Measurements from ENCODE around the gene RCN2. TPM values are rescaled to one million over a fixed set of nuclear protein-coding genes. Genes with fewer than 3 reads are reported as not detected.

The RCN2 gene
- total and polyA plus RNA-seq, 2 experiments from 2014 or later, result 96.7 to 178 TPM

DNA sequence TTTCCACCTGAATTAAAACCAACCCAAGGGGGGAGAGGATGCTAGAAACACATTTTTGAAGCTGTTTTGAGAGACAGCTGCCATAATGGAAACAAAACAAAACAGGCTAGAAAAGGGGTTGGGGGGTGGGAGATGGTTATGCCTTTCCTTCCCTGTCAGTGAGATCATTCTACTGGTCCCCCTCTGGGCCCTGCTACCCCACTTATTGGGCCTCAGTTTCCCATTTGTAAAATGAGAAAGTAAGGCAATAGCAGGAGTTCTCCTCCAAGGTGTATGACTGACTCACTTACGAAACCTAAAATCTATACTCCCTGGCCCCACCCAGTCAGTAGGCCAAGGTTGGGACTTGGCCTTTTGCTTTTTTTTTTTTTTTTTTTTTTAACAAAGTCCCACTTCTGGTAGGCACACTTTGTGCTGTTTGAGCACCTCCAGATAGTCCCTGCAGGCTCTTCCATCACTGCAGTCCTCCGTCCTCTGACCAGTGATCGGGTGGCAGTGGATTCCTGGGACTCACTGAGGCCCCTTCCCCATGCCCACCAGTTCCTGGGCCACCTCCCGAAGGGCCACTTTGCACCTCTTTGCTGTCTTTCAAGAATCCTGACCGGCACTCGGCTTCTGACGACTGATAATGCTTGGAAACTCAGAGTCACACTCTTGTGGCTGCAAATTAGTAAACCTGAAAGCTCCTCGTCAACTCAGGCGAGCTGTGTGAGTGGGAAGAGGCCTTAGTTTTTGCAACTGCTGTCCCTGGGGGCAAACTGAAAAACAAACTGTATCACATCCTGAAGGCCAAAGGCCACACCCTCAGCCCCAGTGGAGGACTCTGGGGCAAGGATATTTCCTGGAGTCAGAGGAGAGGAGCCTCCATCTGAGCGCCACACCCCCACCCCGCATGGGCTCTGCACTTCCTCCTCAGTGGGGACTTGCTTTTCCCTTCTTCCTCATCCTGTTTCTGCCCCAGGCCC, 56.6 kb downstream of the RCN2 start:
- Histone ChIP-seq H3K4me1 (ENCODE audit: insufficient read depth) (no peaks in the 10 kb centered on the region), H3K27me3 (replicated peaks; ENCODE audit: insufficient read depth) (no peaks in the 10 kb centered on the region), H3K9ac (no peak overlapping the region), H3K9me3 (ENCODE audit: low read depth) (no peaks in the 10 kb centered on the region), H4K20me1 (ENCODE audit: insufficient read depth) (no peaks in the 10 kb centered on the region), H3F3A (ENCODE audit: insufficient read depth) (no peaks in the 10 kb centered on the region), H3K4me2 (ENCODE audit: unreplicated experiment) (no peak overlapping the region), H3K36me3 (ENCODE audit: low read depth) (no peaks in the 10 kb centered on the region), H2AFZ (no peak overlapping the region), H3K9me2 (ENCODE audit: insufficient read depth) (no peaks in the 10 kb centered on the region), H3K4me3 (no peak overlapping the region), H3K27ac (no peak overlapping the region), H3K79me2 (ENCODE audit: insufficient read depth) (no peaks in the 10 kb centered on the region)
- TF ChIP-seq EZH2 (IDR thresholded peaks at IDR 0.05; ENCODE audit: insufficient read depth, poor library complexity, severe bottlenecking) (no peak), EZH2phosphoT487 (IDR thresholded peaks at IDR 0.05; ENCODE audit: insufficient read depth, low read depth) (no peak)
- no peak for DNase-seq
- in situ Hi-C loops (cut with MboI), result no loop called here
- 74 to 75% methylated on average over 11 of the region's 11 CpGs for WGBS, 2 experiments (ENCODE audit: low coverage in 1 of 2, low lambda C conversion rate in 2 of 2, missing lambda C conversion rate in 2 of 2)

DNA sequence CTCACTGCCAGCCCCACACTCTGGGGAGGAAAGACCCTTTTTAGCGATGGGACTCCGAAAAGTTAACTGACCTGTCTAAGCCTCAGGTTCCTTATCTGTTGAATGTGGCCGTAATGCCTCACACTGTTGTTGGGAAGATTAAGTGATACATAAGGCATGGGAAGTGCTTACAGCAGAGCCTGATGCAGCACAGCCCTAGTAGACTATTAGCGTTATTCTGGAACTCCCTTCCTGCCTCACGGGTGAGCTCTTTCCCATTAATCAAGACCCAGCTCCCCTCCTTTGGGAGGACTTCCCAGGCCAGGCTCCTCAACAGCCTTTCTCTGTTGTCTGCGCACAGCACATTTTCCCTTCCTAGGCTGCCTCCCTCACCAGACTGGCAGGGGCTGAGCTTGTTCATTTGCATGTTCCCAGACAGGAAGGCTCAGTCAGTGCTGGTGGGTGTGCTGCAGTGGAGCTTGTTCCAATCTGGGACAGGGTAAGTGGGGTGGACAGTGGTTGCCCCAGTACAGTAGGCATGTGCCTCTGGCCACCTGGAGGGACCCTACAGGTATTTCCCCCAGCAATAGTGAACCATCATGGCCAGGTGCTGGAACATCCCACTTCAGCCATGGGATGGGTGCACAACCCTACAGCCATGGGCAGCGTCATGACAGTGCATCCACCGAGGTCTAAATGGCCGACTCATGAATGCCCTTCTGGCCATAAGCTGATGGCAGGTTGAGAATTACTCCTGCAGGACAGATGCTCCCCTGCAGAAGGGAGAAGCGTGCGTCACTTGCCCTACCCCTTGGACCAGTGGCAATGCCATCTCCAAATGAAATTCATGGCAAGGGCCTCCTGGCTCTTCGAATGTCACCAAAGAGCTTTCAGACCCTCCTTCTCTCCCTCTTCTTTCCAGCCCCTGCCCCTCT, 57.6 kb downstream of the RCN2 start:
- in situ Hi-C loops (cut with MboI), result no loop called here
- TF ChIP-seq EZH2phosphoT487 (IDR thresholded peaks at IDR 0.05; ENCODE audit: insufficient read depth, low read depth) (no peak), EZH2 (IDR thresholded peaks at IDR 0.05; ENCODE audit: insufficient read depth, poor library complexity, severe bottlenecking) (no peak)
- Histone ChIP-seq H3K9me3 (ENCODE audit: low read depth) (no peaks in the 10 kb centered on the region), H3K27me3 (replicated peaks; ENCODE audit: insufficient read depth) (no peaks in the 10 kb centered on the region), H3K4me1 (ENCODE audit: insufficient read depth) (no peaks in the 10 kb centered on the region), H3F3A (ENCODE audit: insufficient read depth) (no peaks in the 10 kb centered on the region), H3K79me2 (ENCODE audit: insufficient read depth) (no peaks in the 10 kb centered on the region), H3K36me3 (ENCODE audit: low read depth) (no peaks in the 10 kb centered on the region), H2AFZ (no peak overlapping the region), H3K4me3 (no peak overlapping the region), H3K27ac (no peak overlapping the region), H3K9ac (no peak overlapping the region), H3K4me2 (ENCODE audit: unreplicated experiment) (no peak overlapping the region), H4K20me1 (ENCODE audit: insufficient read depth) (no peaks in the 10 kb centered on the region), H3K9me2 (ENCODE audit: insufficient read depth) (no peaks in the 10 kb centered on the region)
- WGBS, 2 experiments (ENCODE audit: low coverage in 1 of 2, low lambda C conversion rate in 2 of 2, missing lambda C conversion rate in 2 of 2), result 74 to 75% methylated on average over 12 of the region's 12 CpGs
- DNase-seq, result no peak

DNA sequence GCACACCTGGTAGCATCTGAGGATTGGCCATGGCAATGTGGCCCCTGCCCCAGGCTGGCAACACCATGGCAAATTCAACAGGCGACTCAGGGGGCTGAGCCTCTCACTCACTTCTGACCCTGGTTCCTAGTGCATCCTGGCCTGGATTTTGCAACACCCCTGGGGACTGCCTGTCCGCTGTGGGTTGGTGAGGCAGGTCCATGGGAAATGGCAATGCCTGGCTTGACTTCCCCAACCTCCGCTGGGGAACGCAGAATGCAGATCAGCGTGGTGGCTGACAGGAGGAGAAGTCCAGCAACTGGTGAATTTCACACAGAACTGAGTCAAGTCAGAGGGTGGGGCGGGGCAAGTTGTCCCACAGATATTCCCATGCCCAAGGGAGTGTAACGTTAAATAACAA, 59.5 kb downstream of the RCN2 start:
- no peaks in the 10 kb centered on the region for H3F3A ChIP-seq (ENCODE audit: insufficient read depth)
- H3K9ac ChIP-seq, result no peak overlapping the region
- H3K79me2 ChIP-seq (ENCODE audit: insufficient read depth), result no peaks in the 10 kb centered on the region
- no peak overlapping the region for H2AFZ ChIP-seq
- H3K9me2 ChIP-seq (ENCODE audit: insufficient read depth), result no peaks in the 10 kb centered on the region
- 78 to 82% methylated on average over 7 of the region's 7 CpGs for WGBS, 2 experiments (ENCODE audit: low coverage in 1 of 2, low lambda C conversion rate in 2 of 2, missing lambda C conversion rate in 2 of 2)
- H3K36me3 ChIP-seq (ENCODE audit: low read depth), result no peaks in the 10 kb centered on the region
- no peaks in the 10 kb centered on the region for H3K27me3 ChIP-seq (replicated peaks; ENCODE audit: insufficient read depth)
- no peak for TF ChIP-seq EZH2phosphoT487 (IDR thresholded peaks at IDR 0.05; ENCODE audit: insufficient read depth, low read depth)
- TF ChIP-seq EZH2 (IDR thresholded peaks at IDR 0.05; ENCODE audit: insufficient read depth, poor library complexity, severe bottlenecking), result no peak
- peaks cover under 1% of the 10 kb centered on the region; the same call in 1 of the 2 replicates for H3K4me1 ChIP-seq (ENCODE audit: insufficient read depth)
- no peak overlapping the region for H3K4me3 ChIP-seq
- H3K27ac ChIP-seq, result no peak overlapping the region
- no peak for DNase-seq
- in situ Hi-C loops (cut with MboI), result no loop called here
- H3K4me2 ChIP-seq (ENCODE audit: unreplicated experiment), result no peak overlapping the region
- no peaks in the 10 kb centered on the region for H4K20me1 ChIP-seq (ENCODE audit: insufficient read depth)
- H3K9me3 ChIP-seq (ENCODE audit: low read depth), result no peaks in the 10 kb centered on the region
